Skin of body (tissue), 2 donors: Measurements from ENCODE around the gene SPOP. TPM values are rescaled to one million over a fixed set of nuclear protein-coding genes. Genes with fewer than 3 reads are reported as not detected.
"Not testable (repeated sequence)": the region's sequence is repeated elsewhere in the genome, so short reads cannot be mapped to it uniquely, and the experiment has no call there.

Experiments
- DNase-seq: peaks from one replicate; lab custom pipeline; 2025; lab: John Stamatoyannopoulos, UW
- total RNA-seq: library from RNA; depleted of rRNA; stranded (reverse); fragments of >200 nt; gene quantifications from one replicate; pipeline ENCODE4 v1.2.3, GENCODE V29; 2014

SPOP gene
- total RNA-seq, 1 donor from 2014 or later = 77.3 TPM

GRCh38 chr17:49659661-49660382 lies 18.1 kb downstream of the SPOP start:
- no peak for DNase-seq

- DNase-seq = no peak
Measured at GRCh38 chr17:49656247-49656646, 21.6 kb downstream of the SPOP start.

- DNase-seq = no peak
Measured at GRCh38 chr17:49647256-49647585, 30.7 kb downstream of the SPOP start.

GRCh38 chr17:49646391-49647255 lies 31.3 kb downstream of the SPOP start:
- no peak for DNase-seq

- not testable (repeated sequence) for DNase-seq
Measured at GRCh38 chr17:49646056-49646390, 31.9 kb downstream of the SPOP start.

GRCh38 chr17:49645654-49646053 lies 32.2 kb downstream of the SPOP start:
- DNase-seq = no peak

- DNase-seq = no peak
Measured at GRCh38 chr17:49640556-49640955, 37.3 kb downstream of the SPOP start.

- no peak for DNase-seq
Measured at GRCh38 chr17:49638818-49639217, 39.1 kb downstream of the SPOP start.

GRCh38 chr17:49637739-49638138 lies 40.2 kb downstream of the SPOP start:
- no peak for DNase-seq

- DNase-seq = no peak
Measured at GRCh38 chr17:49637050-49637449, 40.8 kb downstream of the SPOP start.

- no peak for DNase-seq
Measured at GRCh38 chr17:49635121-49635520, 42.8 kb downstream of the SPOP start.

- peak; percentile 41 for DNase-seq
Measured at GRCh38 chr17:49634485-49634860, 43.4 kb downstream of the SPOP start.

- DNase-seq = peak; percentile 50
Measured at GRCh38 chr17:49633762-49634484, 44.0 kb downstream of the SPOP start.

- no peak for DNase-seq
Measured at GRCh38 chr17:49633250-49633649, 44.6 kb downstream of the SPOP start.

GRCh38 chr17:49632201-49632600 lies 45.7 kb downstream of the SPOP start:
- no peak for DNase-seq

GRCh38 chr17:49631496-49631895 lies 46.4 kb downstream of the SPOP start:
- no peak for DNase-seq

- no peak for DNase-seq
Measured at GRCh38 chr17:49630113-49630900, 47.6 kb downstream of the SPOP start.

GRCh38 chr17:49629447-49629846 lies 48.5 kb downstream of the SPOP start:
- no peak for DNase-seq

- no peak for DNase-seq
Measured at GRCh38 chr17:49624896-49625295, 53.0 kb downstream of the SPOP start.

GRCh38 chr17:49621946-49622529 lies 55.9 kb downstream of the SPOP start:
- no peak for DNase-seq

GRCh38 chr17:49621420-49621819 lies 56.5 kb downstream of the SPOP start:
- DNase-seq = no peak
